Left lobe of liver (tissue), 2 donors: ENCODE measurements around the gene LSP1. TPM values are rescaled to one million over a fixed set of nuclear protein-coding genes. Genes with fewer than 3 reads are reported as not detected.
"Not testable (repeated sequence)": the region's sequence is repeated elsewhere in the genome, so short reads cannot be mapped to it uniquely, and the experiment has no call there.

ENCODE experiments used
- ATAC-seq: fragments of 200-7000 bp; cut with Tn5 transposase; one replicate; pipeline ENCODE4 v1.9.1; 2020; ENCODE audit warnings: mild to moderate bottlenecking, moderate library complexity
- DNase-seq: peaks from one replicate; pipeline ENCODE4 v3.0.0-alpha.2; 2020; ENCODE audit warnings: low spot score
- total RNA-seq: library from RNA; stranded (reverse); gene quantifications from one replicate; pipeline ENCODE4 v1.2.1, GENCODE V29; 2021
- donor health status: DM: no; HTN: no; CAD: no; lungs with moderate emphysema.
- donor health status: DM: no; HTN: yes; CAD: no.

The LSP1 gene
- 3.6 TPM for total RNA-seq

GRCh38 chr11:1852877-1853276 is at the start of gene LSP1:
Gene LSP1 (plus strand): TSS chr11:1853084. CDS start chr11:1853145, 61 bp downstream.
- ATAC-seq: no peak
- DNase-seq: no peak

GRCh38 chr11:1803246-1803645 is 49.6 kb upstream of the LSP1 start:
- ATAC-seq: no peak
- no peak for DNase-seq

GRCh38 chr11:1803835-1804519 is 48.9 kb upstream of the LSP1 start:
- ATAC-seq, DNase-seq: not testable (repeated sequence)

- ATAC-seq (no peak), DNase-seq (no peak)
These were observed 47.4 kb upstream of the LSP1 start for GRCh38 chr11:1805525-1805924.

- ATAC-seq: no peak
- DNase-seq: no peak
These were observed 45.5 kb upstream of the LSP1 start for GRCh38 chr11:1807264-1807995.

- ATAC-seq (no peak), DNase-seq (no peak)
These were observed 42.1 kb upstream of the LSP1 start for GRCh38 chr11:1810761-1811160.

GRCh38 chr11:1812274-1812673 is 40.6 kb upstream of the LSP1 start:
- ATAC-seq: no peak
- DNase-seq: no peak

- DNase-seq: no peak
- ATAC-seq: no peak
These were observed 40.1 kb upstream of the LSP1 start for GRCh38 chr11:1812801-1813200.

GRCh38 chr11:1813356-1813755 is 39.5 kb upstream of the LSP1 start:
- not testable (repeated sequence) for ATAC-seq

GRCh38 chr11:1814691-1815090 is 38.2 kb upstream of the LSP1 start:
- ATAC-seq (no peak), DNase-seq (no peak)

More at GRCh38 chr11:1813356-1813755, 39.5 kb upstream of the LSP1 start:
- DNase-seq: not testable (repeated sequence)

GRCh38 chr11:1815311-1815710 is 37.6 kb upstream of the LSP1 start:
- DNase-seq: no peak
- no peak for ATAC-seq

GRCh38 chr11:1815751-1816150 is 37.1 kb upstream of the LSP1 start:
- ATAC-seq (no peak), DNase-seq (no peak)

GRCh38 chr11:1817000-1817399 is 35.9 kb upstream of the LSP1 start:
- DNase-seq (no peak), ATAC-seq (no peak)

- no peak for DNase-seq
- ATAC-seq: no peak
These were observed 35.4 kb upstream of the LSP1 start for GRCh38 chr11:1817511-1817910.

- ATAC-seq (no peak), DNase-seq (no peak)
These were observed 33.8 kb upstream of the LSP1 start for GRCh38 chr11:1819074-1819473.

- DNase-seq: no peak
These were observed 32.2 kb upstream of the LSP1 start for GRCh38 chr11:1820463-1821325.

GRCh38 chr11:1821562-1821961 is 31.3 kb upstream of the LSP1 start:
- DNase-seq (no peak), ATAC-seq (no peak)

More at GRCh38 chr11:1820463-1821325, 32.2 kb upstream of the LSP1 start:
- ATAC-seq: no peak

GRCh38 chr11:1822648-1823375 is 30.1 kb upstream of the LSP1 start:
- ATAC-seq (no peak), DNase-seq (no peak)

GRCh38 chr11:1823376-1824220 is 29.3 kb upstream of the LSP1 start:
- DNase-seq: no peak
- ATAC-seq: no peak
